Loucy (cell line): ENCODE results near the gene MPI.

ENCODE experiments used
- H2AFZ ChIP-seq: fragments of 200-600 bp; sonication (generic); 2 replicates; pipeline ENCODE4 v1.6.0; 2016; ENCODE audit warnings: antibody characterized with exemption, mild to moderate bottlenecking, low read length, moderate library complexity
- H3F3A ChIP-seq: fragments of 200-600 bp; 2 replicates; pipeline ENCODE4 v1.6.0; 2016; ENCODE audit warnings: antibody characterized with exemption, low read depth, mild to moderate bottlenecking
- H3K27me3 ChIP-seq: fragments of 200-600 bp; sonication (generic); 2 replicates; pipeline ENCODE4 v1.6.1; 2014; ENCODE audit warnings: low read length, mild to moderate bottlenecking; ENCODE audit not compliant: insufficient read depth, poor library complexity, severe bottlenecking
- H3K36me3 ChIP-seq: fragments of 200-600 bp; sonication (generic); 2 replicates; pipeline ENCODE4 v1.6.1; 2016; ENCODE audit warnings: low read length; ENCODE audit not compliant: insufficient read depth
- H3K4me1 ChIP-seq: fragments of 200-600 bp; sonication (generic); 2 replicates; pipeline ENCODE4 v1.5.1; 2014; ENCODE audit warnings: low read length, mild to moderate bottlenecking; ENCODE audit not compliant: insufficient read depth, poor library complexity, severe bottlenecking
- H3K4me2 ChIP-seq: fragments of 200-600 bp; sonication (generic); 2 replicates; pipeline ENCODE4 v1.6.0; 2014; ENCODE audit warnings: antibody characterized with exemption, low read length, low read depth, mild to moderate bottlenecking; ENCODE audit not compliant: poor library complexity, severe bottlenecking
- H3K4me3 ChIP-seq: fragments of 200-600 bp; sonication (generic); 2 replicates; pipeline ENCODE4 v1.5.1; 2014; ENCODE audit warnings: low read length, mild to moderate bottlenecking, mixed read lengths; ENCODE audit not compliant: poor library complexity, severe bottlenecking
- H3K79me2 ChIP-seq: fragments of 200-600 bp; sonication (generic); 2 replicates; pipeline ENCODE4 v1.6.1; 2014; ENCODE audit warnings: low read length; ENCODE audit not compliant: insufficient read depth
- H3K9ac ChIP-seq: fragments of 200-600 bp; sonication (generic); 2 replicates; pipeline ENCODE4 v1.6.0; 2014; ENCODE audit warnings: mild to moderate bottlenecking, low read depth, low read length, moderate library complexity; ENCODE audit not compliant: poor library complexity, severe bottlenecking
- H3K9me2 ChIP-seq: fragments of 200-600 bp; sonication (generic); replicated peaks from 2 replicates; pipeline ENCODE4 v1.6.1; 2016; ENCODE audit warnings: low read depth, low read length, mixed read lengths
- H3K9me3 ChIP-seq: fragments of 200-600 bp; sonication (generic); 2 replicates; pipeline ENCODE4 v1.6.1; 2014; ENCODE audit warnings: mild to moderate bottlenecking, antibody characterized with exemption, low read length, low read depth; ENCODE audit not compliant: insufficient read depth
- H4K20me1 ChIP-seq: fragments of 200-600 bp; sonication (generic); 2 replicates; pipeline ENCODE4 v1.6.0; 2014; ENCODE audit warnings: antibody characterized with exemption, low read length, mild to moderate bottlenecking; ENCODE audit not compliant: insufficient read depth, poor library complexity, severe bottlenecking
- CTCF ChIP-seq: fragments of 200-600 bp; sonication (generic); conservative IDR thresholded peaks from 2 replicates; pipeline ENCODE4 v1.5.1; 2014; ENCODE audit warnings: mild to moderate bottlenecking, antibody characterized with exemption, low read length
- EZH2phosphoT487 ChIP-seq: fragments of 200-600 bp; IDR thresholded peaks from 2 replicates; pipeline ENCODE4 v1.6.1; 2018; ENCODE audit warnings: antibody characterized with exemption, mild to moderate bottlenecking, moderate library complexity, borderline replicate concordance

MPI gene

GRCh38 chr15:74937272-74937589 lies 47.4 kb downstream of the MPI start:
- Histone ChIP-seq H3K4me1 (peaks cover 40% of the 10 kb centered on the region), H2AFZ (peak overlapping the region; percentile 85), H3K4me3 (peak overlapping the region; percentile 98), H3K27me3 (peaks cover 4% of the 10 kb centered on the region), H3K9me3 (no peaks in the 10 kb centered on the region), H3K36me3 (no peaks in the 10 kb centered on the region), H3K4me2 (peak overlapping the region; percentile 91), H3K9me2 (no peaks in the 10 kb centered on the region), H4K20me1 (peaks cover 50% of the 10 kb centered on the region), H3K79me2 (peaks cover 56% of the 10 kb centered on the region), H3K9ac (peak overlapping the region; percentile 83), H3F3A (no peaks in the 10 kb centered on the region)
- TF ChIP-seq CTCF: no peak
- TF ChIP-seq EZH2phosphoT487: no peak

GRCh38 chr15:74937590-74938371 lies 47.9 kb downstream of the MPI start, which contains the start of gene COX5A:
Gene COX5A, minus strand, starts transcription at chr15:74938073. Its CDS starts 59 bp downstream, at chr15:74938014.
- peak within 1 kb of the TSS; percentile 83 for H3K9ac ChIP-seq
- H3K79me2 ChIP-seq: peaks cover 51% of the 10 kb centered on the region
- H3F3A ChIP-seq: no peaks in the 10 kb centered on the region
- H3K4me1 ChIP-seq: peaks cover 39% of the 10 kb centered on the region
- peak within 1 kb of the TSS; percentile 98 for H3K4me3 ChIP-seq
- no peaks in the 10 kb centered on the region for H3K36me3 ChIP-seq
- no peaks in the 10 kb centered on the region for H3K9me3 ChIP-seq
- H3K27me3 ChIP-seq: peaks cover 4% of the 10 kb centered on the region
- H2AFZ ChIP-seq: peak within 1 kb of the TSS; percentile 91
- TF ChIP-seq CTCF: no peak
- TF ChIP-seq EZH2phosphoT487: no peak
- peaks cover 47% of the 10 kb centered on the region for H4K20me1 ChIP-seq
- peak within 1 kb of the TSS; percentile 91 for H3K4me2 ChIP-seq
- H3K9me2 ChIP-seq: no peaks in the 10 kb centered on the region

- Histone ChIP-seq H3K27me3 (no peaks in the 10 kb centered on the region), H2AFZ (no peak overlapping the region), H3K36me3 (no peaks in the 10 kb centered on the region), H3K9me3 (no peaks in the 10 kb centered on the region), H3K9ac (no peak overlapping the region), H3K4me3 (no peak overlapping the region), H3F3A (no peaks in the 10 kb centered on the region), H3K4me1 (no peaks in the 10 kb centered on the region), H3K9me2 (no peaks in the 10 kb centered on the region), H4K20me1 (no peaks in the 10 kb centered on the region), H3K4me2 (no peak overlapping the region), H3K79me2 (no peaks in the 10 kb centered on the region)
- TF ChIP-seq CTCF (peak; percentile 100), EZH2phosphoT487 (no peak)
Observed at GRCh38 chr15:74950078-74950908, 60.5 kb downstream of the MPI start.
